GM19395 (cell line): ENCODE data around the gene TM4SF4.

Experiments used
- ATAC-seq: cut with Tn5 transposase; IDR thresholded peaks from one replicate; pipeline ENCODE4 v1.9.1; 2021; ENCODE audit warnings: mild to moderate bottlenecking, moderate library complexity; ENCODE audit not compliant: unreplicated experiment

Gene TM4SF4

GRCh38 chr3:149542375-149543312, 68.1 kb downstream of the TM4SF4 start:
- no peak for ATAC-seq

GRCh38 chr3:149545049-149545448, 70.6 kb downstream of the TM4SF4 start:
- ATAC-seq, result no peak

GRCh38 chr3:149547413-149547812, 72.9 kb downstream of the TM4SF4 start:
- no peak for ATAC-seq

GRCh38 chr3:149547954-149548668, 73.6 kb downstream of the TM4SF4 start:
- ATAC-seq, result no peak

GRCh38 chr3:149548669-149549065, 74.2 kb downstream of the TM4SF4 start:
- ATAC-seq, result no peak

- no peak for ATAC-seq
These were observed 77.0 kb downstream of the TM4SF4 start for GRCh38 chr3:149551500-149551899.

- ATAC-seq, result no peak
These were observed 78.2 kb downstream of the TM4SF4 start for GRCh38 chr3:149552700-149553099.
